ENCODE results near the gene WSCD1. TPM values are rescaled to one million over a fixed set of nuclear protein-coding genes. Genes with fewer than 3 reads are reported as not detected.

The WSCD1 gene
- total and polyA plus RNA-seq, 3 experiments from 2014 or later = 0.13 to 0.35 TPM; not detected in 1

DNA sequence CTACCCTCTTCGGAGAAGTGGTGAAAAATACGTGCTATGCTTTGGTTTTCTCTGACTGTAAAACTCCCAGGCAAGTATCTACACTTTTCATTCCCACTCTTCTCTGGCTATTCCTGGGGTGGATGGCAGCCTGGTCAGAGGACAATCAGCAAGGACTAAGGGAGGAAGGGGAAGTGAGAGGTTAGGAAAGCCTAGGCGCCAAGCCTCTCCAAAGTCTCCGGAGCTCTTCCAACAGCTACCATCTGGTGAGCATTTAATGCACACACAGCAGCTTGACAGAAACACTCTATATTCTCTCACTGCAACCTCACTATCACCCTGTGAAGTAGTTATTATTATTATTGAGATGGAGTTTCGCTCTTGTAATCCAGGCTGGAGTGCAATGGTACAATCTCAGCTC lies 65.1 kb downstream of the WSCD1 start:
- no peak overlapping the region for H3K4me3 ChIP-seq (ENCODE audit: low read length)
- Mint-ChIP-seq H3K4me3 (no peak overlapping the region), H3K36me3 (no peaks in the 10 kb centered on the region), H3K4me1 (no peaks in the 10 kb centered on the region), H3K27ac (no peak overlapping the region), H3K9me3 (peaks cover 0 to 2% (median 0%) of the 10 kb centered on the region in 5 donors), H3K27me3 (peaks cover 16 to 55% of the 10 kb centered on the region in 2 donors)
- H3K36me3 ChIP-seq (ENCODE audit: insufficient read depth, low read length) = no peaks in the 10 kb centered on the region
- no peaks in the 10 kb centered on the region for H3K9me3 ChIP-seq (ENCODE audit: low read length)
- no peaks in the 10 kb centered on the region for H3K27me3 ChIP-seq (ENCODE audit: insufficient read depth, low read length, poor library complexity, severe bottlenecking)
- no peaks in the 10 kb centered on the region for H3K4me1 ChIP-seq (ENCODE audit: insufficient read depth, low read length)
- DNase-seq = no peak
- POLR2A ChIA-PET = no interaction called here
- CTCF ChIA-PET = no interaction called here
- H3K27ac ChIP-seq (ENCODE audit: low read depth, low read length) = no peak overlapping the region

- Mint-ChIP-seq H3K27me3 (peaks cover 16 to 53% of the 10 kb centered on the region in 2 donors), H3K27ac (no peak overlapping the region), H3K4me1 (no peaks in the 10 kb centered on the region), H3K36me3 (no peaks in the 10 kb centered on the region), H3K4me3 (no peak overlapping the region), H3K9me3 (peaks cover 0 to 1% (median 0%) of the 10 kb centered on the region in 5 donors)
- DNase-seq = no peak
- no peaks in the 10 kb centered on the region for H3K27me3 ChIP-seq (ENCODE audit: insufficient read depth, low read length, poor library complexity, severe bottlenecking)
- POLR2A ChIA-PET = no interaction called here
- H3K4me1 ChIP-seq (ENCODE audit: insufficient read depth, low read length) = no peaks in the 10 kb centered on the region
- no peak overlapping the region for H3K27ac ChIP-seq (ENCODE audit: low read depth, low read length)
- H3K9me3 ChIP-seq (ENCODE audit: low read length) = no peaks in the 10 kb centered on the region
- H3K4me3 ChIP-seq (ENCODE audit: low read length) = no peak overlapping the region
- no peaks in the 10 kb centered on the region for H3K36me3 ChIP-seq (ENCODE audit: insufficient read depth, low read length)
- CTCF ChIA-PET = no interaction called here
Measured at GRCh38 chr17:6135996-6136395, 65.8 kb downstream of the WSCD1 start.

- H3K4me1 Mint-ChIP-seq = no peaks in the 10 kb centered on the region
- H3K4me3 Mint-ChIP-seq = no peak overlapping the region
- H3K27me3 Mint-ChIP-seq = peaks cover 18 to 38% of the 10 kb centered on the region in 2 donors
- no peak for DNase-seq
- Histone ChIP-seq H3K27ac (ENCODE audit: low read depth, low read length) (no peak overlapping the region), H3K4me1 (ENCODE audit: insufficient read depth, low read length) (no peaks in the 10 kb centered on the region), H3K4me3 (ENCODE audit: low read length) (no peak overlapping the region), H3K27me3 (ENCODE audit: insufficient read depth, low read length, poor library complexity, severe bottlenecking) (no peaks in the 10 kb centered on the region), H3K9me3 (ENCODE audit: low read length) (no peaks in the 10 kb centered on the region), H3K36me3 (ENCODE audit: insufficient read depth, low read length) (no peaks in the 10 kb centered on the region)
- H3K27ac Mint-ChIP-seq = no peak overlapping the region
- no peaks in the 10 kb centered on the region for H3K36me3 Mint-ChIP-seq
- POLR2A ChIA-PET = no interaction called here
- H3K9me3 Mint-ChIP-seq = no peaks in the 10 kb centered on the region
- CTCF ChIA-PET = no interaction called here
Measured at GRCh38 chr17:6137716-6138502, 67.7 kb downstream of the WSCD1 start.

- Mint-ChIP-seq H3K27me3 (peaks cover 16 to 33% of the 10 kb centered on the region in 2 donors), H3K27ac (no peak overlapping the region), H3K4me3 (no peak overlapping the region), H3K36me3 (no peaks in the 10 kb centered on the region), H3K4me1 (no peaks in the 10 kb centered on the region), H3K9me3 (no peaks in the 10 kb centered on the region)
- CTCF ChIA-PET = no interaction called here
- H3K27me3 ChIP-seq (ENCODE audit: insufficient read depth, low read length, poor library complexity, severe bottlenecking) = no peaks in the 10 kb centered on the region
- POLR2A ChIA-PET = no interaction called here
- no peaks in the 10 kb centered on the region for H3K9me3 ChIP-seq (ENCODE audit: low read length)
- H3K4me3 ChIP-seq (ENCODE audit: low read length) = no peak overlapping the region
- H3K27ac ChIP-seq (ENCODE audit: low read depth, low read length) = no peak overlapping the region
- H3K36me3 ChIP-seq (ENCODE audit: insufficient read depth, low read length) = no peaks in the 10 kb centered on the region
- no peak for DNase-seq
- H3K4me1 ChIP-seq (ENCODE audit: insufficient read depth, low read length) = no peaks in the 10 kb centered on the region
Measured at GRCh38 chr17:6138761-6139446, 68.7 kb downstream of the WSCD1 start.

DNA sequence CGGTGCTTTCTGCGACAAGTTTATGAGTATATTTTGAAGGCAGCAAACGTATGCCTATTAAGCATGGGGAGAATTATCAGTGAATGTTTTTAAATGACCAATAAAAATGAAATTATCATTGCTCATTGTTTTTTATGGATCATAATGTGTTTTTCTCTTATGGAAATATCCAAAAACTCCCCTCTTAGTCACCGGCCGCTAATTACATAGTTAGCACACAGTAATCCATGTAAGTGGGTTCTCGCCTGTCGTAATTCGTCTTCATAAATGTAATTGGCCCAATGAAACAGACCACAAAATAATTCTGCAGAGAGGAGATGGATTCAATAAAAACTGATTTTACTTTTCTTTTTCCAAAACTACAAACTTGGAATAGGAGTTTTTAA lies 69.3 kb downstream of the WSCD1 start:
- Mint-ChIP-seq H3K9me3 (no peaks in the 10 kb centered on the region), H3K27me3 (peaks cover 16 to 33% of the 10 kb centered on the region in 2 donors), H3K4me3 (no peak overlapping the region), H3K4me1 (no peaks in the 10 kb centered on the region), H3K27ac (no peak overlapping the region), H3K36me3 (no peaks in the 10 kb centered on the region)
- no peaks in the 10 kb centered on the region for H3K27me3 ChIP-seq (ENCODE audit: insufficient read depth, low read length, poor library complexity, severe bottlenecking)
- CTCF ChIA-PET = no interaction called here
- no peak for DNase-seq
- no peaks in the 10 kb centered on the region for H3K36me3 ChIP-seq (ENCODE audit: insufficient read depth, low read length)
- H3K4me1 ChIP-seq (ENCODE audit: insufficient read depth, low read length) = no peaks in the 10 kb centered on the region
- H3K27ac ChIP-seq (ENCODE audit: low read depth, low read length) = no peak overlapping the region
- no peak overlapping the region for H3K4me3 ChIP-seq (ENCODE audit: low read length)
- no peaks in the 10 kb centered on the region for H3K9me3 ChIP-seq (ENCODE audit: low read length)
- POLR2A ChIA-PET = no interaction called here

GRCh38 chr17:6140188-6140587 lies 70.0 kb downstream of the WSCD1 start:
- Mint-ChIP-seq H3K4me1 (no peaks in the 10 kb centered on the region), H3K4me3 (no peak overlapping the region), H3K27me3 (peaks cover 10 to 26% of the 10 kb centered on the region in 2 donors), H3K36me3 (no peaks in the 10 kb centered on the region), H3K27ac (no peak overlapping the region), H3K9me3 (no peaks in the 10 kb centered on the region)
- H3K27ac ChIP-seq (ENCODE audit: low read depth, low read length) = no peak overlapping the region
- ChIA-PET CTCF (no interaction called here), POLR2A (no interaction called here)
- H3K36me3 ChIP-seq (ENCODE audit: insufficient read depth, low read length) = no peaks in the 10 kb centered on the region
- no peaks in the 10 kb centered on the region for H3K27me3 ChIP-seq (ENCODE audit: insufficient read depth, low read length, poor library complexity, severe bottlenecking)
- H3K9me3 ChIP-seq (ENCODE audit: low read length) = no peaks in the 10 kb centered on the region
- no peaks in the 10 kb centered on the region for H3K4me1 ChIP-seq (ENCODE audit: insufficient read depth, low read length)
- H3K4me3 ChIP-seq (ENCODE audit: low read length) = no peak overlapping the region
- no peak for DNase-seq

- H3K4me1 Mint-ChIP-seq = no peaks in the 10 kb centered on the region
- Histone ChIP-seq H3K27me3 (ENCODE audit: insufficient read depth, low read length, poor library complexity, severe bottlenecking) (no peaks in the 10 kb centered on the region), H3K9me3 (ENCODE audit: low read length) (no peaks in the 10 kb centered on the region), H3K27ac (ENCODE audit: low read depth, low read length) (no peak overlapping the region), H3K36me3 (ENCODE audit: insufficient read depth, low read length) (no peaks in the 10 kb centered on the region), H3K4me1 (ENCODE audit: insufficient read depth, low read length) (no peaks in the 10 kb centered on the region), H3K4me3 (ENCODE audit: low read length) (no peak overlapping the region)
- no peak overlapping the region for H3K4me3 Mint-ChIP-seq
- no peak overlapping the region for H3K27ac Mint-ChIP-seq
- no peaks in the 10 kb centered on the region for H3K9me3 Mint-ChIP-seq
- no peak for DNase-seq
- H3K27me3 Mint-ChIP-seq = peaks cover 4 to 23% of the 10 kb centered on the region in 2 donors
- CTCF ChIA-PET = no interaction called here
- POLR2A ChIA-PET = no interaction called here
- no peaks in the 10 kb centered on the region for H3K36me3 Mint-ChIP-seq
Measured at GRCh38 chr17:6140728-6141330, 70.7 kb downstream of the WSCD1 start.

DNA sequence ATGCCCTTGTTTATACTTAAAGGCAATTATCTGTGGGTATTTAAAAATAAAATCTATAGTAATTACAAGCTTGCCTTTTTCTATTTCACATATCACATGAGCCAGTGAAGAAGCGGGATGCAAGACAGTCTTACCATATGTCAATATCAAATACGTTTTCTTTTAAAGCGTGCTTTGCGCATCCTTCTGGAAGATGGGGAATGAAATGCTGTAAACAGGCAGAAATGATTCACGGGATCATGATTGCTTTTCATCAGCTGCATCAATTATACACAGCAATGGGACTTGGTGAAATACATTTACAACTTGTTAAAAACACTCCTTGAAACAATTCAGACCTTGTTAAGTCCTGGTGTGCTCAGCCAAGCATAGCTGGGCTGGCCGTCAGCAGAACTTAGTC lies 72.5 kb downstream of the WSCD1 start:
- H3K36me3 ChIP-seq (ENCODE audit: insufficient read depth, low read length) = no peaks in the 10 kb centered on the region
- POLR2A ChIA-PET = no interaction called here
- no peak overlapping the region for H3K27ac Mint-ChIP-seq
- no peaks in the 10 kb centered on the region for H3K27me3 ChIP-seq (ENCODE audit: insufficient read depth, low read length, poor library complexity, severe bottlenecking)
- no peaks in the 10 kb centered on the region for H3K4me1 Mint-ChIP-seq
- no peak overlapping the region for H3K27ac ChIP-seq (ENCODE audit: low read depth, low read length)
- no peaks in the 10 kb centered on the region for H3K4me1 ChIP-seq (ENCODE audit: insufficient read depth, low read length)
- peaks cover 0 to 2% (median 0%) of the 10 kb centered on the region in 5 donors for H3K9me3 Mint-ChIP-seq
- no peak overlapping the region for H3K4me3 Mint-ChIP-seq
- no peaks in the 10 kb centered on the region for H3K9me3 ChIP-seq (ENCODE audit: low read length)
- H3K36me3 Mint-ChIP-seq = no peaks in the 10 kb centered on the region
- CTCF ChIA-PET = no interaction called here
- H3K27me3 Mint-ChIP-seq = peaks cover 2 to 10% of the 10 kb centered on the region in 2 donors
- H3K4me3 ChIP-seq (ENCODE audit: low read length) = no peak overlapping the region
- no peak for DNase-seq

Data from CD8-positive, alpha-beta memory T cell (primary cell).